HG03139 (cell line): ENCODE measurements around the gene CIBAR2.

ENCODE experiments used
- ATAC-seq: cut with Tn5 transposase; IDR thresholded peaks from one replicate; pipeline ENCODE4 v1.9.1; 2021; ENCODE audit not compliant: unreplicated experiment

Gene CIBAR2

GRCh38 chr16:85112364-85112763 lies at the start of gene CIBAR2:
Gene CIBAR2 (minus strand): TSS chr16:85112472. CDS start chr16:85112352, 120 bp downstream.
- no peak for ATAC-seq

- ATAC-seq = no peak
Observed at GRCh38 chr16:85159179-85159980, 47.1 kb upstream of the CIBAR2 start.

- no peak for ATAC-seq
Observed at GRCh38 chr16:85158743-85159178, 46.5 kb upstream of the CIBAR2 start.

- ATAC-seq = no peak
Observed at GRCh38 chr16:85157813-85158742, 45.8 kb upstream of the CIBAR2 start.

GRCh38 chr16:85157372-85157771 lies 45.1 kb upstream of the CIBAR2 start:
- ATAC-seq = no peak

- ATAC-seq = no peak
Observed at GRCh38 chr16:85156869-85157268, 44.6 kb upstream of the CIBAR2 start.

- no peak for ATAC-seq
Observed at GRCh38 chr16:85156440-85156839, 44.2 kb upstream of the CIBAR2 start.

GRCh38 chr16:85153656-85154091 lies 41.4 kb upstream of the CIBAR2 start:
- ATAC-seq = no peak

- ATAC-seq = no peak
Observed at GRCh38 chr16:85153046-85153445, 40.8 kb upstream of the CIBAR2 start.

GRCh38 chr16:85152414-85153030 lies 40.2 kb upstream of the CIBAR2 start:
- no peak for ATAC-seq

GRCh38 chr16:85151603-85152413 lies 39.5 kb upstream of the CIBAR2 start:
- no peak for ATAC-seq

GRCh38 chr16:85151079-85151602 lies 38.9 kb upstream of the CIBAR2 start:
- ATAC-seq = no peak

- ATAC-seq = no peak
Observed at GRCh38 chr16:85150331-85150940, 38.2 kb upstream of the CIBAR2 start.

GRCh38 chr16:85149776-85150175 lies 37.5 kb upstream of the CIBAR2 start:
- ATAC-seq = no peak

GRCh38 chr16:85148931-85149330 lies 36.7 kb upstream of the CIBAR2 start:
- no peak for ATAC-seq

GRCh38 chr16:85146922-85147651 lies 34.8 kb upstream of the CIBAR2 start:
- ATAC-seq = no peak

GRCh38 chr16:85146532-85146797 lies 34.2 kb upstream of the CIBAR2 start:
- ATAC-seq = no peak

GRCh38 chr16:85145734-85146531 lies 33.7 kb upstream of the CIBAR2 start:
- ATAC-seq = no peak

GRCh38 chr16:85145188-85145587 lies 32.9 kb upstream of the CIBAR2 start:
- ATAC-seq = no peak
